ENCODE measurements around the gene TRIM16.

- TF ChIP-seq POLR2AphosphoS5 (IDR thresholded peaks at IDR 0.05; ENCODE audit: borderline replicate concordance, low read depth, low read length) (no peak), EZH2 (IDR thresholded peaks at IDR 0.05) (no peak)
Observed at GRCh38 chr17:15650741-15651582, 33.1 kb downstream of the TRIM16 start.

Data from SK-N-MC (cell line).